GM18505 (cell line): ENCODE measurements around the gene CD48.
A peak's percentile ranks its signal among the peaks of the same experiment; 100 is the strongest.
"Not testable (repeated sequence)": the region's sequence is repeated elsewhere in the genome, so short reads cannot be mapped to it uniquely, and the experiment has no call there.

Source experiments
- ATAC-seq: cut with Tn5 transposase; IDR thresholded peaks from one replicate; pipeline ENCODE4 v1.9.1; 2021; ENCODE audit not compliant: unreplicated experiment
- POLR2A ChIP-seq: IDR thresholded peaks from 4 replicates; pipeline ENCODE4 v1.6.1; 2011; ENCODE audit warnings: borderline replicate concordance; ENCODE audit not compliant: insufficient read depth, insufficient read length; ENCODE audit errors: extremely low read depth

CD48 gene

GRCh38 chr1:160704250-160704649, 7.4 kb downstream of the CD48 start:
- no peak for TF ChIP-seq POLR2A
- ATAC-seq = no peak

- TF ChIP-seq POLR2A = no peak
- no peak for ATAC-seq
These were observed 9.5 kb downstream of the CD48 start for GRCh38 chr1:160702100-160702499.

GRCh38 chr1:160692390-160692789, 19.2 kb downstream of the CD48 start:
- not testable (repeated sequence) for ATAC-seq

DNA sequence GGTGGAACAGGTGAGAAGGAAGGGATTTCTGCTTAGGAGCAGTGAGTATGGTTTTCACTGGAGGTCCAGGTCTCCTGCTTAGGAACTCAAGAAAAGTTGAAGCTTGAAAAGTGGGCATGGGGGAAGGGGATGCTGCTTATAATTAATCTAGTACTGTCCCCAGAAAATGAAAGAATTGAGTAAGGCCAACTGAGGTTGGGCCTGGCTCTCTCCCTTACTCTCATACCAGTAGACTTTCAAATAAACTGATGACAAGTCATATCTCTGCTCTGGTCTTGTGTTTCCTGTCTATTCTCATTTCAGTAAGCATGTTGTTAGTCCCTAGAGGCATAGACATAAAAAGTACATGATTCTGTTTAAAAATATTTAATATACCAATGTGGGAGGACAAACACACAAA, 26.4 kb downstream of the CD48 start:
- ATAC-seq = no peak
- TF ChIP-seq POLR2A = no peak

DNA sequence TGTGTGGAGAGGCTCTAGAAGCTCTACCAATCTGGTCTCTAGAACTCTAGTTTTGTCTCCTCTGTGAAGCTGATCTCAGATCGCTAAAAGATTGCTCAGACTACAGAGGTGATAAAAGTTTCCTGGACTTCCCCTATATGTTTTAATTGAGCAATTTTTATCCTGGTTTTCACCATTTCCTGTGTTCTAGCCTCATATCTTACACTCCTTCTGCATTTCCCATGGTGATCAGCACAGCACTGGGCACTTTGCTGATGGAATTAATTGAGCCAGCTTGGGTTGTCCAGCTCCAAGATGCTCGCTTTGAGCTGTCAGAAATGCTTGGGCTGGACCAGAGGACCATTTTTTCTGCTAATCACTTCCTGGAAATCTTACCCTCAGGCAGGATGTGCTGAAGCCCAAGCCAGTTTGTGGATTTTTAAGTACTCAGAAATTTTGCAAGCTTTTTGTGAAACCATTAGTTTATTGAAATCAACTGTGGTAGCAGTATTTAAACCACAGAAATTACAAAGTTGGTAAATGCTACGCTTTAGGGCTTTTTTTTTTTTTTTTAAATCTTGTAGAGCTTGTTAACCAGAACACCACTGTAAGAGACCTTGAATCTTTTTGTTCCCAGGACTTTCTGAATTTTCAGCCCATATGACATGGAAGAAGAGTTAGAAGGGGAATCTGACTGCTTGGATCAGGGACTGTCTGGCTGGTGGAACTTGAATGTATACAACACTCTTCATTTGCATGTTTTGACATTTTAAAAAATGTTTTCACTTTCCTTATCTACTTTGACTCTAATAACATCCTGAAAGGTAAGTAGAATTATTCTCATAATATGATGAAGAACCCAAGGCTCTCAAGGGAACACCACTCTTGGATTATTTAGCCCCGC, 28.4 kb downstream of the CD48 start:
- TF ChIP-seq POLR2A = no peak
- ATAC-seq = no peak

GRCh38 chr1:160681891-160682140, 29.8 kb downstream of the CD48 start:
- TF ChIP-seq POLR2A = no peak
- no peak for ATAC-seq

DNA sequence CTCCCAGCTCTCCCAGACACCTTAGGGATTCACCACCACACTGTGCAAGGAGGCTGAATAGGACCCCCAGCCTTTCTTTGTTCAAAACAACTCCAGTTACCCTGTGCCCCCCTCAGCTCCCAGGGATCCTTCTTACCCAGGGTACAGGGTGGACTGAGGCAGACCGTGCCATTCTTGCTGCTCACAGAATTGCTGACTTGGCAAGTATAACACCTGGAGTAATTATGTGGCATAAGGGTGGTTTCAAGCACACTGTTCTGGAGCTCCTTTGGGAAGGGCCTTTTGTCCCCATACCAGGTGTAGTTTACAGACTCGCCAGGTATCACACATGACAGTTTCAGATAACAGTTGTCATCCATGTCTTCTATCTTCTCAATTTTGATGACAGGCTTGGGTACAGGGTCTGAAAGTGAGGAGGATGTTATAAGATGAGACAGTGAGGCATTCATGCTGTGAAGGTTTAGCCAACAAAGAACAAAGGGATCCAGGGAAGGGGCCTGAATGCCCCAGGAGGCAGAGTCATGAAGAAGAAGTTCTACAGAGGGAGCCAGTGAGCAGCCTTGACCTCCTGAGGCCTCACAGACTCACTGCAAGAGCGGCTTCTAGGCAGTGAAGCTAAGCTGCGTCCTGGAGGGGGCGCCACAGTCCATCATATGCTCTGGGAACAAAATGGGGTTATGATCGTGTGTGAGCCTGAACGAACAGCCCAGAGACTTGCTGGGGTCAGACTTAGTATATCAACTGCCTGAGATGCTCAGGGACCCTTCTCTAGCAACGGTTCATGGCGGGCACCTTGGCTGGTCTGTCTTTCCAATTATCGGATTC, 30.3 kb downstream of the CD48 start:
- ATAC-seq = peak; percentile 51
- no peak for TF ChIP-seq POLR2A

- no peak for ATAC-seq
- TF ChIP-seq POLR2A = no peak
These were observed 31.2 kb downstream of the CD48 start for GRCh38 chr1:160680399-160680798.

DNA sequence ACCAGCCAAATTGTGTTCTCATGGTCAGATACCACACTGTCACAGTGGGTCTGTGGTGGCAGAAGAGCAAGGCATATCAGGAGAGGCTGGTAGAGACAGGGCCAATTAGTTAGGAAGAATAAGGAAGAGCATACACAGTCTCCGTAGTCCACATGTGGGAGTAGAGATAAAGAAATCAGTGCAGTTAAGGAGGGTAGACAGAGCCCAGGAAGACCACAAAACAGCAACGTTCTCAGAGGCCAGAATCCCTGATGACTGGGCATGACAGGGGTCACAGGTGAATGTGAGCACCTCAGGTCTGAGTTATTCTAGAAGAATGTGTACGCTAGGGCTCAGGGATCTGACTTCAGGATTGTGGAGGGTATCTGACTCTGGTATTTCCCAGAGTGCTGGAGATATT, 31.7 kb downstream of the CD48 start:
- no peak for ATAC-seq
- peak; percentile 38 for TF ChIP-seq POLR2A

DNA sequence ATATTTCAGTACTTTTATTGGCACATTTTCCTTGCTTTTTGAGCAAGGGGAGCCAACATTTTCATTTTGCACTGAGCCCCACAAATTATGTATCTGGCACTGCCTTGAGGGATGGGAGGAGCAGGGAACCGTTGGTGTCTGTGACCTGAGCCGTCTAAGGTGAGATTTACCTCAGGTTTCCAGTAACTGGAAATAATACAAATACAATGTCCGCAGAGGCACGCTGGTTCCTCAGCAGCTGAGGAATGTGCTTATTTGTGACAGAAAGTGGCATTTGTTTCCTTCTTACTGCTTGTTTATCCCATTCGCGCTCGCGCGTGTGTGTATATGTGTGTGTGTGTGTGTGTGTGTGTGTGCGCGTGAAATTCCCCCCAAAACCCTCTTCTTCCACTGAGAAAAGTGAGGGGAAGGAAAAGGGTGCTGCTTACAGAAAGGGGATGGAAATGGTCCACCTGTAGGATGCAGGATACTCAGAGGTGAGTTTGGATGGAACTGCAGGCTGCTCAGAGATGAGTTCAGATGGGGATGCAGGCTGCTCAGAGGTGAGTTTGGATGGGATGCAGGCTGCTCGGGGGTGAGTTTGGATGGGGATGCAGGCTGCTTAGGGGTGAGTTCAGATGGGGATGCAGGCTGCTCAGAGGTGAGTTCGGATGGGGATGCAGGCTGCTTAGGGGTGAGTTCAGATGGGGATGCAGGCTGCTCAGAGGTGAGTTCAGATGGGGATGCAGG, 34.6 kb downstream of the CD48 start:
- peak; percentile 52 for TF ChIP-seq POLR2A
- ATAC-seq = no peak

- ATAC-seq = no peak
- TF ChIP-seq POLR2A = no peak
These were observed 35.8 kb downstream of the CD48 start for GRCh38 chr1:160675641-160676410.

DNA sequence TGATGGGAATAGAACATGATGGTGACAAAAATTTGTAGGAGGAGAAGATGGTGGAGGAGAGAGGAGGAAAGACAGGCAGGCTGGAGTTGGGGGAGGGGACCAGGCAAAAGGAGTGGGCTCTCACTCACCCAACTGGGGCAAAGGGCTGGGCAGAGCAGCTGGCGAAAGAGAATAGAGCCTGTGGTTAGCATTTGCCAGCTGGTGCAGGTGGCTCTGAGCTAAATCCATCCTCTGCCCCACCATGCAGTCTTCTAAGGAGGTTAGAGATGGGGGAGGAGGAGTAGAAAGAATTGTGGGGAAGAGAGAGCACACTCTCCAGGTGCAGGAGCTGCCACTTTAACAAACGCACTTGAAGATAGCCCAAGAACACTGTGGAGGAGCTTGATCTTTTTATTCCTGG, 37.2 kb downstream of the CD48 start:
- no peak for TF ChIP-seq POLR2A
- ATAC-seq = no peak

DNA sequence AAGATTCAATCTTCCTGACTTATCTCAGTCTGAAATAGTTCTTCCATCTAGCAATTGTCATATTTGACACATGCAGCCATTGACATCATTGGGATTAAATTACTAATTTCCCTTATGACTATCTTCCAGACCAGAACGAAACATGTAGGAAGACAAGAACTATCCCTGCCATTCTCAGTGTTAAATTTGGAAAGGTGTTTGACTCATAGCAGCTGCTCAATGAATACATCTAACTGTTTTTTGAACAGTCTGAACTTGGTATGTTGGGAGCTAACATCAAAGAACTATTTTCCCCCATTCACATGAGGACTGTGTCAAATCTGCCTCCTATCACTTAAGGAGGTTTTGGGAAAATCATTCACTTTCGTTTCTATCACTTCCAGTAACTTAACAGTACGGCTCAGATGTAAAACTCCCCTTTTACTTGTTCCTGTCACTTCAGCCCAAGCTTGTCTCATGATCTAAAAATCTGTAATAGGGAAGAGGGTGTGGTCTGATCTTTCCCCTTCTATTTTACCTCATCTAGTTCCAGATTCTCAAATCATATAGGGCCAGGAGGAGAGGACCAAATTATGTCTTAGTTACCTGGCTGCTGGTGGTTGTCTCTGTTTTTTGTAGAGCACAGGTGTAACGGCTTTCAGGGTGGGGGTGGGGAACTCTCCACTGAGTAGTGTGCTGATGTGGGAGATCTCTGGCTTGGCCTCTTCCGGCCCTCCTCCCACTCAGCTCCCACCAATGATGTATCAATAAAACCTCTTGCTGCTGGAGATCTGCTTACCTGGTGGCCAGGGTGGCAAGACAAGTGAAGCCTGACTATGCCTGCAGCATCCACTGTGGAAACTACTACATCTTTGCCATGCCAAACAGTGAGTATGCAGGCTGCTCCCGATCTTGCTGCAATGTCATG, 38.6 kb downstream of the CD48 start:
- no peak for ATAC-seq
- TF ChIP-seq POLR2A = no peak
